Panc1 (cell line): ENCODE results near the gene PRCC.

Source experiments
- POLR2AphosphoS5 ChIP-seq: IDR thresholded peaks from 2 replicates; pipeline ENCODE4 v1.6.1; 2012; ENCODE audit warnings: mild to moderate bottlenecking, low read depth, low read length, moderate library complexity
- SIN3A ChIP-seq: IDR thresholded peaks from 2 replicates; pipeline ENCODE4 v1.6.1; 2012; ENCODE audit warnings: low read depth, mild to moderate bottlenecking, low read length, moderate library complexity, borderline replicate concordance; ENCODE audit not compliant: insufficient read depth
- TCF7L2 ChIP-seq: IDR thresholded peaks from 2 replicates; pipeline ENCODE4 v1.6.1; 2011; ENCODE audit warnings: mild to moderate bottlenecking, low read depth, low read length, inconsistent platforms
- TF ChIP-seq, protein P1 (sequence below): fragments of 450-650 bp; IDR thresholded peaks from 2 replicates; pipeline ENCODE4 v1.5.1; 2017; ENCODE audit warnings: mild to moderate bottlenecking
- TF ChIP-seq, protein P2 (sequence below), 2 experiments: IDR thresholded peaks; 2 replicates each; pipeline ENCODE4 v1.6.1; 2011 to 2012; ENCODE audit warnings: low read depth in 2 of 2, control low read depth in 1 of 2, low read length in 1 of 2, mild to moderate bottlenecking in 1 of 2, moderate library complexity in 1 of 2; ENCODE audit not compliant: insufficient read depth in 1 of 2

DNA sequence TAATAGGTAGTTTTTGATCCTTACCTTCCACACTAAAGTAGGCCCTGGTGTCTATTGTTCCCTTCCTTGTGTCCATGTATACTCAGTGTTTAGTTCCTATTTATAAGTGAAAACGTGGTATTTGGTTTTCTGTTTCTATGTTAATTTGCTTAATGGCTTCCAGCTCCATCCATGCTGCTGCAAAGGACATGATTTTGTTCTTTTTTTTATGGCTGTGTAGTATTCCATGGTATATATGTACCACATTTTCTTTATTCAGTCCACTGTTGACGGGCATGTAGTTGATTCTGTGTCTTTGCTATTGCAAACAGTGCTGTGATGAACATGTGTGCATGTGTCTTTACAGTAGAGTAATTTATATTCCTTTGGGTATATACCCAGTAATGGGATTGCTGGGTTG lies 20.8 kb downstream of the PRCC start:
- TF ChIP-seq, protein P1, sequence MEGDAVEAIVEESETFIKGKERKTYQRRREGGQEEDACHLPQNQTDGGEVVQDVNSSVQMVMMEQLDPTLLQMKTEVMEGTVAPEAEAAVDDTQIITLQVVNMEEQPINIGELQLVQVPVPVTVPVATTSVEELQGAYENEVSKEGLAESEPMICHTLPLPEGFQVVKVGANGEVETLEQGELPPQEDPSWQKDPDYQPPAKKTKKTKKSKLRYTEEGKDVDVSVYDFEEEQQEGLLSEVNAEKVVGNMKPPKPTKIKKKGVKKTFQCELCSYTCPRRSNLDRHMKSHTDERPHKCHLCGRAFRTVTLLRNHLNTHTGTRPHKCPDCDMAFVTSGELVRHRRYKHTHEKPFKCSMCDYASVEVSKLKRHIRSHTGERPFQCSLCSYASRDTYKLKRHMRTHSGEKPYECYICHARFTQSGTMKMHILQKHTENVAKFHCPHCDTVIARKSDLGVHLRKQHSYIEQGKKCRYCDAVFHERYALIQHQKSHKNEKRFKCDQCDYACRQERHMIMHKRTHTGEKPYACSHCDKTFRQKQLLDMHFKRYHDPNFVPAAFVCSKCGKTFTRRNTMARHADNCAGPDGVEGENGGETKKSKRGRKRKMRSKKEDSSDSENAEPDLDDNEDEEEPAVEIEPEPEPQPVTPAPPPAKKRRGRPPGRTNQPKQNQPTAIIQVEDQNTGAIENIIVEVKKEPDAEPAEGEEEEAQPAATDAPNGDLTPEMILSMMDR, result no peak
- TF ChIP-seq TCF7L2 (no peak), POLR2AphosphoS5 (no peak), SIN3A (no peak)
- TF ChIP-seq, protein P2, sequence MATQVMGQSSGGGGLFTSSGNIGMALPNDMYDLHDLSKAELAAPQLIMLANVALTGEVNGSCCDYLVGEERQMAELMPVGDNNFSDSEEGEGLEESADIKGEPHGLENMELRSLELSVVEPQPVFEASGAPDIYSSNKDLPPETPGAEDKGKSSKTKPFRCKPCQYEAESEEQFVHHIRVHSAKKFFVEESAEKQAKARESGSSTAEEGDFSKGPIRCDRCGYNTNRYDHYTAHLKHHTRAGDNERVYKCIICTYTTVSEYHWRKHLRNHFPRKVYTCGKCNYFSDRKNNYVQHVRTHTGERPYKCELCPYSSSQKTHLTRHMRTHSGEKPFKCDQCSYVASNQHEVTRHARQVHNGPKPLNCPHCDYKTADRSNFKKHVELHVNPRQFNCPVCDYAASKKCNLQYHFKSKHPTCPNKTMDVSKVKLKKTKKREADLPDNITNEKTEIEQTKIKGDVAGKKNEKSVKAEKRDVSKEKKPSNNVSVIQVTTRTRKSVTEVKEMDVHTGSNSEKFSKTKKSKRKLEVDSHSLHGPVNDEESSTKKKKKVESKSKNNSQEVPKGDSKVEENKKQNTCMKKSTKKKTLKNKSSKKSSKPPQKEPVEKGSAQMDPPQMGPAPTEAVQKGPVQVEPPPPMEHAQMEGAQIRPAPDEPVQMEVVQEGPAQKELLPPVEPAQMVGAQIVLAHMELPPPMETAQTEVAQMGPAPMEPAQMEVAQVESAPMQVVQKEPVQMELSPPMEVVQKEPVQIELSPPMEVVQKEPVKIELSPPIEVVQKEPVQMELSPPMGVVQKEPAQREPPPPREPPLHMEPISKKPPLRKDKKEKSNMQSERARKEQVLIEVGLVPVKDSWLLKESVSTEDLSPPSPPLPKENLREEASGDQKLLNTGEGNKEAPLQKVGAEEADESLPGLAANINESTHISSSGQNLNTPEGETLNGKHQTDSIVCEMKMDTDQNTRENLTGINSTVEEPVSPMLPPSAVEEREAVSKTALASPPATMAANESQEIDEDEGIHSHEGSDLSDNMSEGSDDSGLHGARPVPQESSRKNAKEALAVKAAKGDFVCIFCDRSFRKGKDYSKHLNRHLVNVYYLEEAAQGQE (IDR thresholded peaks at IDR 0.05; ENCODE audit: insufficient read depth in 1 of 2, low read depth in 2 of 2, low read length in 1 of 2), result no peak
